ENCODE data around the gene PLCH1.

DNA sequence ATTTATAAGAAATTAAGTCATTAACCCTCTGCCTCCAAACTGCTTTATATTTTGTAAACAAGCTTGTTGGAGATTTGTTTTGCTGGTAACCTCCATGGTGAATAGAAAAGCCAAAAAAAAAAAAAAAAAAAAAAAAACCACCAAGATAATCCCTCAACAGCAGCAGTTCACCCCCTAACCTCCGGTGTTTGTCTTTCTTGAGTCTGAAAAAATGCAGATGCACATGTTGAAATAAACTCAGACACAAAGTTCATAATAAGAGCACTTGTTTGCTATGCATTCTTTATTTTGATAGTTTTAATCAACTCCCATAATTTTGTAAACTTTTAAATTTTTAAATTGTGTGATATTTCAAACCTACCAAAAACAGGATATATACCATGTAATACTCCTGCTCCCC lies 1.8 kb upstream of the PLCH1 start:
- no peak for TF ChIP-seq FOXK2 (IDR thresholded peaks at IDR 0.05)
- no peak for TF ChIP-seq SP1 (IDR thresholded peaks at IDR 0.05)
- TF ChIP-seq NFRKB (IDR thresholded peaks at IDR 0.05) = no peak
- TF ChIP-seq FOXM1 (IDR thresholded peaks at IDR 0.05; ENCODE audit: borderline replicate concordance) = no peak
- TF ChIP-seq, protein P1, sequence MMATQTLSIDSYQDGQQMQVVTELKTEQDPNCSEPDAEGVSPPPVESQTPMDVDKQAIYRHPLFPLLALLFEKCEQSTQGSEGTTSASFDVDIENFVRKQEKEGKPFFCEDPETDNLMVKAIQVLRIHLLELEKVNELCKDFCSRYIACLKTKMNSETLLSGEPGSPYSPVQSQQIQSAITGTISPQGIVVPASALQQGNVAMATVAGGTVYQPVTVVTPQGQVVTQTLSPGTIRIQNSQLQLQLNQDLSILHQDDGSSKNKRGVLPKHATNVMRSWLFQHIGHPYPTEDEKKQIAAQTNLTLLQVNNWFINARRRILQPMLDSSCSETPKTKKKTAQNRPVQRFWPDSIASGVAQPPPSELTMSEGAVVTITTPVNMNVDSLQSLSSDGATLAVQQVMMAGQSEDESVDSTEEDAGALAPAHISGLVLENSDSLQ (IDR thresholded peaks at IDR 0.05) = no peak
- no peak for TF ChIP-seq BHLHE40 (IDR thresholded peaks at IDR 0.05; ENCODE audit: borderline replicate concordance)
- no peak for TF ChIP-seq TARDBP (IDR thresholded peaks at IDR 0.05)
